NCI-H1092 treated with DMSO at 0.1 percent for 48 hours (cell line): ENCODE results near the gene KDM5A.
"Not testable (repeated sequence)": the region's sequence is repeated elsewhere in the genome, so short reads cannot be mapped to it uniquely, and the experiment has no call there.

Source experiments
- DNase-seq: peaks from one replicate; lab custom pipeline; 2025; lab: John Stamatoyannopoulos, UW

KDM5A gene

GRCh38 chr12:389142-390096 is at the start of gene KDM5A:
KDM5A (minus strand) TSS chr12:389320; CDS start chr12:389091, 229 bp downstream.
- no peak for DNase-seq

- not testable (repeated sequence) for DNase-seq
Observed at GRCh38 chr12:435737-436136, 46.6 kb upstream of the KDM5A start.

GRCh38 chr12:422526-422925 is 33.4 kb upstream of the KDM5A start:
- DNase-seq = no peak

GRCh38 chr12:418432-418831 is 29.3 kb upstream of the KDM5A start:
- DNase-seq = no peak

- no peak for DNase-seq
Observed at GRCh38 chr12:414859-415258, 25.7 kb upstream of the KDM5A start.

- DNase-seq = no peak
Observed at GRCh38 chr12:402029-402389, 12.9 kb upstream of the KDM5A start.

- DNase-seq = no peak
Observed at GRCh38 chr12:401235-402028, 12.3 kb upstream of the KDM5A start, which contains the start of gene CCDC77. CCDC77 (plus strand) TSS chr12:401644; CDS start chr12:409384, 7,740 bp downstream.

- no peak for DNase-seq
Observed at GRCh38 chr12:400828-401227, 11.7 kb upstream of the KDM5A start.

GRCh38 chr12:388541-389141 is 479 bp downstream of the KDM5A start:
- DNase-seq = no peak

- no peak for DNase-seq
Observed at GRCh38 chr12:388012-388411, 1.1 kb downstream of the KDM5A start.

GRCh38 chr12:386651-387050 is 2.5 kb downstream of the KDM5A start:
- DNase-seq = no peak

- not testable (repeated sequence) for DNase-seq
Observed at GRCh38 chr12:370739-371485, 18.2 kb downstream of the KDM5A start.

- no peak for DNase-seq
Observed at GRCh38 chr12:367972-368371, 21.1 kb downstream of the KDM5A start.

- DNase-seq = no peak
Observed at GRCh38 chr12:366820-367219, 22.3 kb downstream of the KDM5A start.

- no peak for DNase-seq
Observed at GRCh38 chr12:359091-359490, 30.0 kb downstream of the KDM5A start.

GRCh38 chr12:356276-356988 is 32.7 kb downstream of the KDM5A start:
- no peak for DNase-seq

GRCh38 chr12:351197-351596 is 37.9 kb downstream of the KDM5A start:
- not testable (repeated sequence) for DNase-seq

- not testable (repeated sequence) for DNase-seq
Observed at GRCh38 chr12:349625-350024, 39.5 kb downstream of the KDM5A start.

- DNase-seq = not testable (repeated sequence)
Observed at GRCh38 chr12:343036-343435, 46.1 kb downstream of the KDM5A start.

- no peak for DNase-seq
Observed at GRCh38 chr12:337039-337438, 52.1 kb downstream of the KDM5A start.

GRCh38 chr12:334125-334524 is 55.0 kb downstream of the KDM5A start:
- no peak for DNase-seq
